Neural cell (in vitro differentiated cells): ENCODE measurements around the gene F13A1.

Experiments used
- CTCF ChIP-seq: fragments of 450-650 bp; IDR thresholded peaks from 2 replicates; pipeline ENCODE4 v1.5.1; 2014; ENCODE audit warnings: antibody characterized with exemption, mild to moderate bottlenecking, moderate library complexity; ENCODE audit not compliant: poor library complexity, severe bottlenecking
- EP300 ChIP-seq: fragments of 450-650 bp; conservative IDR thresholded peaks from 2 replicates; pipeline ENCODE4 v1.6.1; 2014; ENCODE audit warnings: antibody characterized with exemption, mild to moderate bottlenecking, moderate library complexity; ENCODE audit not compliant: poor library complexity, severe bottlenecking
- POLR2AphosphoS5 ChIP-seq: IDR thresholded peaks from 2 replicates; pipeline ENCODE4 v1.6.1; 2012
- REST ChIP-seq: IDR thresholded peaks from 2 replicates; pipeline ENCODE4 v1.6.1; 2012; ENCODE audit warnings: borderline replicate concordance
- SMC3 ChIP-seq: fragments of 450-650 bp; conservative IDR thresholded peaks from 2 replicates; pipeline ENCODE4 v1.6.1; 2014; ENCODE audit warnings: antibody characterized with exemption, mild to moderate bottlenecking, moderate library complexity; ENCODE audit not compliant: poor library complexity
- TAF1 ChIP-seq: IDR thresholded peaks from 2 replicates; pipeline ENCODE4 v1.6.1; 2012; ENCODE audit warnings: low read depth

GRCh38 chr6:6284221-6284966 lies 36.1 kb downstream of the F13A1 start:
- TF ChIP-seq TAF1 (no peak), CTCF (no peak), POLR2AphosphoS5 (no peak), EP300 (no peak), SMC3 (no peak), REST (no peak)
